Left ventricle myocardium inferior (tissue), 1 donor: Measurements from ENCODE around the gene BOC. TPM values are rescaled to one million over a fixed set of nuclear protein-coding genes. Genes with fewer than 3 reads are reported as not detected.

Experiments used
- DNase-seq: peaks from one replicate; pipeline ENCODE4 v3.0.0-alpha.2; 2020
- H3K27ac ChIP-seq: fragments of 200-600 bp; replicated peaks from 2 replicates; pipeline ENCODE4 v1.8.0; 2021
- H3K27me3 ChIP-seq: fragments of 200-600 bp; 2 replicates; pipeline ENCODE4 v1.8.0; 2021; ENCODE audit warnings: low read depth
- H3K36me3 ChIP-seq: fragments of 200-600 bp; 2 replicates; pipeline ENCODE4 v1.8.0; 2021
- H3K4me1 ChIP-seq: fragments of 200-600 bp; 2 replicates; pipeline ENCODE4 v1.8.0; 2021
- H3K4me3 ChIP-seq: fragments of 200-600 bp; 2 replicates; pipeline ENCODE4 v1.8.0; 2021; ENCODE audit warnings: mild to moderate bottlenecking, moderate library complexity
- H3K9me3 ChIP-seq: fragments of 200-600 bp; replicated peaks from 2 replicates; pipeline ENCODE4 v1.8.0; 2021
- CTCF ChIP-seq: fragments of 200-600 bp; IDR thresholded peaks from 2 replicates; pipeline ENCODE4 v1.8.0; 2021; ENCODE audit warnings: antibody characterized with exemption, mild to moderate bottlenecking, borderline replicate concordance
- intact Hi-C: fragments of 100-400 bp; cut with micrococcal nuclease; formaldehyde crosslinking; loops from one replicate; pipeline ENCODE4 v1.11.0; 2022
- total RNA-seq: library from RNA; stranded (reverse); fragmentation: NEBNext Ultra II Directional; extraction: Animal tissue kit (Norgen Biotek cat#: 25700); gene quantifications from one replicate; pipeline ENCODE4 v1.2.1, GENCODE V29; 2021
- donor health status: DM: no; HTN: yes; CAD: no; lungs with severe emphysema.

The BOC gene
- total RNA-seq, 1 donor from 2014 or later = 6.7 TPM

GRCh38 chr3:113227146-113227545 lies 15.8 kb downstream of the BOC start:
- H3K4me1 ChIP-seq = peaks cover 29% of the 10 kb centered on the region
- DNase-seq = no peak
- intact Hi-C loops = no loop called here
- no peak overlapping the region for H3K4me3 ChIP-seq
- no peak overlapping the region for H3K27ac ChIP-seq
- H3K36me3 ChIP-seq = no peaks in the 10 kb centered on the region
- peaks cover 36% of the 10 kb centered on the region for H3K27me3 ChIP-seq
- no peaks in the 10 kb centered on the region for H3K9me3 ChIP-seq
- no peak for TF ChIP-seq CTCF

- Histone ChIP-seq H3K27me3 (peaks cover 23% of the 10 kb centered on the region), H3K4me3 (no peak overlapping the region), H3K4me1 (peaks cover 14% of the 10 kb centered on the region), H3K9me3 (no peaks in the 10 kb centered on the region), H3K36me3 (no peaks in the 10 kb centered on the region), H3K27ac (no peak overlapping the region)
- DNase-seq = no peak
- intact Hi-C loops = no loop called here
- TF ChIP-seq CTCF = no peak
These were observed 17.3 kb downstream of the BOC start for GRCh38 chr3:113228498-113229286.

DNA sequence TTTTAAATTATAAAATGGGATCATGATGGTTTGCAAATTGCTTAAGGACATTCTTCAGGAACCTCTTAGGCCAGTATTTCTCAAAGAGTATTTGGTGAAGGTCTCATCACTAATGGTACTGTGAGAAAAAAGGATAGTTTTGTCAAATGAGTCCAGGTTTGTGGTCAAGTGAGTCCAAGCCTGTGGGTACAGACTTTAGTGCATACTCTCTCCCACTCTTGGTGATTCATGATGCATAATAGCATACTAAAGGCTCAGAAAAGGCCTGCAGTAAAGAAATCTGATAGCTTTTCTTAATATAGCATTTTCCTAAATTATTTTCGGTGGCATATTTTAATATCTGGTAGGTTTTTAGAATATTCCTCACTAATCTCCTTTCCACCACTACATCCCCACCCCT lies 20.0 kb downstream of the BOC start:
- Histone ChIP-seq H3K4me1 (peaks cover 22% of the 10 kb centered on the region), H3K27ac (no peak overlapping the region), H3K4me3 (no peak overlapping the region), H3K36me3 (no peaks in the 10 kb centered on the region), H3K9me3 (no peaks in the 10 kb centered on the region), H3K27me3 (peaks cover 6% of the 10 kb centered on the region)
- intact Hi-C loops = no loop called here
- DNase-seq = no peak
- TF ChIP-seq CTCF = no peak

- no peak overlapping the region for H3K27ac ChIP-seq
- no peaks in the 10 kb centered on the region for H3K36me3 ChIP-seq
- H3K9me3 ChIP-seq = no peaks in the 10 kb centered on the region
- peaks cover 6% of the 10 kb centered on the region for H3K27me3 ChIP-seq
- intact Hi-C loops = no loop called here
- no peak for TF ChIP-seq CTCF
- no peak overlapping the region for H3K4me3 ChIP-seq
- peaks cover 22% of the 10 kb centered on the region for H3K4me1 ChIP-seq
- DNase-seq = no peak
These were observed 20.5 kb downstream of the BOC start for GRCh38 chr3:113231827-113232253.

DNA sequence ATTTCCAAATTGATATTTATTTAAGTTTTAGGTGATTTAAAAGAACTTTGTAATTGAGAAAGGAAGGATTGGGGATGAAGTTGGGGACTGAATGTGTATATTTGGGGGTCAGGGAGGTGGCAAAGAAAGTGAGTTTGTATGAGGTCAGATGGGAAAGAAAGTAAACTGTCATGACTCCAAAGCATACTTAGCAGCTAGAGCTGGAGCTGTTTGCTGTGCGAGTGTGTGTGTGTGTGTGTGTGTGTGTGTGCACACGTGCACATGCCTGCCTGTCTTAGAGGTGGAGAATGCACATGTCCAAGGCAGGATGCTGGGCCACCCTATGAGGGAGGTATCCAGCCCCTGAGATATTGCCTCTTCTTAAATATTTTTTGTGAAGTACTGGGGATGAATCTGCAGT lies 21.0 kb downstream of the BOC start:
- no peaks in the 10 kb centered on the region for H3K9me3 ChIP-seq
- H3K4me3 ChIP-seq = no peak overlapping the region
- no peak for TF ChIP-seq CTCF
- DNase-seq = no peak
- intact Hi-C loops = no loop called here
- no peak overlapping the region for H3K27ac ChIP-seq
- no peaks in the 10 kb centered on the region for H3K36me3 ChIP-seq
- H3K4me1 ChIP-seq = peaks cover 22% of the 10 kb centered on the region
- H3K27me3 ChIP-seq = peaks cover 6% of the 10 kb centered on the region
